HG02870 (cell line): ENCODE results near the gene ARHGAP15.

Experiments used
- ATAC-seq: cut with Tn5 transposase; IDR thresholded peaks from one replicate; pipeline ENCODE4 v1.9.1; 2021; ENCODE audit warnings: mild to moderate bottlenecking, moderate library complexity; ENCODE audit not compliant: unreplicated experiment

Gene ARHGAP15

GRCh38 chr2:143258126-143258892 lies 129.1 kb downstream of the ARHGAP15 start:
- ATAC-seq = no peak

- peak; percentile 46 for ATAC-seq
Observed at GRCh38 chr2:143259368-143259958, 130.2 kb downstream of the ARHGAP15 start.

GRCh38 chr2:143261986-143262385 lies 132.8 kb downstream of the ARHGAP15 start:
- ATAC-seq = peak; percentile 63

- peak; percentile 26 for ATAC-seq
Observed at GRCh38 chr2:143262389-143262788, 133.2 kb downstream of the ARHGAP15 start.

- no peak for ATAC-seq
Observed at GRCh38 chr2:143263066-143263625, 133.9 kb downstream of the ARHGAP15 start.

- no peak for ATAC-seq
Observed at GRCh38 chr2:143264851-143265250, 135.6 kb downstream of the ARHGAP15 start.

GRCh38 chr2:143279672-143280071 lies 150.5 kb downstream of the ARHGAP15 start:
- no peak for ATAC-seq

GRCh38 chr2:143280097-143280757 lies 151.0 kb downstream of the ARHGAP15 start:
- ATAC-seq = no peak

- no peak for ATAC-seq
Observed at GRCh38 chr2:143282684-143283083, 153.5 kb downstream of the ARHGAP15 start.

GRCh38 chr2:143284087-143284675 lies 155.0 kb downstream of the ARHGAP15 start:
- ATAC-seq = no peak

GRCh38 chr2:143289025-143289424 lies 159.8 kb downstream of the ARHGAP15 start:
- ATAC-seq = no peak

GRCh38 chr2:143290221-143290620 lies 161.0 kb downstream of the ARHGAP15 start:
- no peak for ATAC-seq

GRCh38 chr2:143294068-143294467 lies 164.8 kb downstream of the ARHGAP15 start:
- no peak for ATAC-seq

GRCh38 chr2:143296089-143296488 lies 166.9 kb downstream of the ARHGAP15 start:
- ATAC-seq = peak; percentile 71

- no peak for ATAC-seq
Observed at GRCh38 chr2:143297182-143297581, 168.0 kb downstream of the ARHGAP15 start.

- ATAC-seq = no peak
Observed at GRCh38 chr2:143300536-143300935, 171.3 kb downstream of the ARHGAP15 start.

GRCh38 chr2:143311426-143311825 lies 182.2 kb downstream of the ARHGAP15 start:
- ATAC-seq = no peak

- ATAC-seq = no peak
Observed at GRCh38 chr2:143312441-143312840, 183.2 kb downstream of the ARHGAP15 start.

- ATAC-seq = no peak
Observed at GRCh38 chr2:143313861-143314260, 184.6 kb downstream of the ARHGAP15 start.

- no peak for ATAC-seq
Observed at GRCh38 chr2:143321994-143322393, 192.8 kb downstream of the ARHGAP15 start.

- ATAC-seq = no peak
Observed at GRCh38 chr2:143329288-143329687, 200.1 kb downstream of the ARHGAP15 start.
